Measurements from ENCODE around the gene PTPRC.

- no peak for TF ChIP-seq CTCF (IDR thresholded peaks at IDR 0.05; ENCODE audit: extremely low read depth in 1 of 2, insufficient read depth in 1 of 2, low read depth in 1 of 2, low read length in 2 of 2)
- no peak for TF ChIP-seq EZH2 (IDR thresholded peaks at IDR 0.05; ENCODE audit: borderline replicate concordance, low read depth, low read length, severe bottlenecking)
- no peak for TF ChIP-seq MAX (IDR thresholded peaks at IDR 0.05; ENCODE audit: insufficient read depth, insufficient read length)
Observed at GRCh38 chr1:198676253-198676652, 37.4 kb downstream of the PTPRC start.
